GM12801 (cell line): ENCODE data around the gene MAFF.

Experiments used
- TF ChIP-seq, protein P1 (sequence below): IDR thresholded peaks from one replicate; pipeline ENCODE4 v1.5.1; 2011; ENCODE audit warnings: control low read depth; ENCODE audit not compliant: insufficient read length; ENCODE audit errors: extremely low read depth

MAFF gene

DNA sequence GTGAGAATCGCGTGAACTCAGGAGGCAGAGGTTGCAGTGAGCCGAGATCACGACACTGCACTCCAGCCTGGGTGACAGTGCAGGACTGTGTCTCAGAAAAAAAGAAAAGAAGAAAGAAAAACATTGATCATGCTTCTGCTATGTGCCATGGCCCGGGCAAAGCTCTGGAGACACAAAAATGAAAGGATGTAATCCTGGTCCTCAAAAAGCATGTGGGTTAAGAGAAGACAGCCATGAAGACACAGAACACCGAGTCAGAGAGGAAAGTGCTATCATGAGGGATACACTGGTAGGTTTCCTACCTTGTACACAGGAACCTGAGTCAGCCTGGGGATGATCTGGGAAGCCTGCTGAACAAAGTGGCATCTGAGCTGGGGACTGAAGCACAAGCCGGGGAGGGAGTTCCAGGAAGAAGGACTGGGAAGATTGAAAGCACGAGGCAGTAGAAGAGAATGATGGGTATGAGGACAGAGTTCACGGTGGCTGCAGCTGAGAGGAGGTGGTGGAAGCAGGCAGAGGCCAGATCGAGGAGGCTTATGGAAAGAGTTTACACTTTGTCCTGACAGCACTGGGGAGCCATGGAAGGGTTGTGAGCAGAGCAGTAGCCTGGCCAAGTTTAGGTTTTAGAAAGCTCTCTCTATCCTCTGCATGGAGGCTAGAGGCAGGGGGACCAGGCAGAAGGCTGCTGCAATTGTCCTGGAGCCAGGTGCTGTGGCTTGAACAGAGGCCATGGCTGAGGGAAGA is 9.9 kb upstream of the MAFF start:
- TF ChIP-seq, protein P1, sequence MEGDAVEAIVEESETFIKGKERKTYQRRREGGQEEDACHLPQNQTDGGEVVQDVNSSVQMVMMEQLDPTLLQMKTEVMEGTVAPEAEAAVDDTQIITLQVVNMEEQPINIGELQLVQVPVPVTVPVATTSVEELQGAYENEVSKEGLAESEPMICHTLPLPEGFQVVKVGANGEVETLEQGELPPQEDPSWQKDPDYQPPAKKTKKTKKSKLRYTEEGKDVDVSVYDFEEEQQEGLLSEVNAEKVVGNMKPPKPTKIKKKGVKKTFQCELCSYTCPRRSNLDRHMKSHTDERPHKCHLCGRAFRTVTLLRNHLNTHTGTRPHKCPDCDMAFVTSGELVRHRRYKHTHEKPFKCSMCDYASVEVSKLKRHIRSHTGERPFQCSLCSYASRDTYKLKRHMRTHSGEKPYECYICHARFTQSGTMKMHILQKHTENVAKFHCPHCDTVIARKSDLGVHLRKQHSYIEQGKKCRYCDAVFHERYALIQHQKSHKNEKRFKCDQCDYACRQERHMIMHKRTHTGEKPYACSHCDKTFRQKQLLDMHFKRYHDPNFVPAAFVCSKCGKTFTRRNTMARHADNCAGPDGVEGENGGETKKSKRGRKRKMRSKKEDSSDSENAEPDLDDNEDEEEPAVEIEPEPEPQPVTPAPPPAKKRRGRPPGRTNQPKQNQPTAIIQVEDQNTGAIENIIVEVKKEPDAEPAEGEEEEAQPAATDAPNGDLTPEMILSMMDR: no peak

DNA sequence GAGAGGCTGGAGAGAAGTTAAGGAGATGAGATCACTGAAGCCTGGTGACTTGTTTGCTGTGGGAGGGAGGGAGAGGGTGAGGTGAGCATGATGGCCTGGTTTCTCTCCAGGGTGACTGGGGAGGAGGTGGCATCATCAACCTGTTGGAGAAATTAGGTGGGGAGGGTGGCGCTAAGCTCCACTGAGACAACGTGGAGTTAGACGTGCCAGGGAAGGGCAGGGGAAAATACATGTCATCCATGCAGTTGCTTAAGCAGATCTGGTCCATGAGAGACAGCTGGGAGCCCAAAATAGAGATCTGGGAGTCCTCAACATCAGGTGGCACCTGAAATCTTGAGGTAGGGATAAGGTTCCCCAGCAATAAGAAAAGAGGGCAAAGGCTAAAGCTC is 9.3 kb upstream of the MAFF start:
- TF ChIP-seq, protein P1: no peak

DNA sequence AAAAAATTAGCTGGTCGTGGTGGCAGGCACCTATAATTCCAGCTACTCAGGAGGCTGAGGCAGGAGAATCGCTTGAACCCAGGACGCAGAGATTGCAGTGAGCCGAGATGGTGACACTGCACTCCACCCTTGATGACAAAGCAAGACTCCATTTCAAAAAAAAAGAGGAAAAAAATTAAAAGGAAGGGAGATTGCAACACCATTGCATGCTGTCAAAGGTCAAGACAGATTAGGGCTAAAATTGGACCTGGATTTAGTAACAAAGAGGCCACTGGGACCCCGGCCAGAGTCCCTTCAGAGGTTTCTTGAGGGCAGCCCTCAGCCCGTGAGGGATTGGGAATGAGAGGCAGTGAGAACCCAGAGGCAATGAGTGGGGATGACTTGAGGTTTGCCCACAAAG is 8.2 kb upstream of the MAFF start:
- TF ChIP-seq, protein P1: no peak

DNA sequence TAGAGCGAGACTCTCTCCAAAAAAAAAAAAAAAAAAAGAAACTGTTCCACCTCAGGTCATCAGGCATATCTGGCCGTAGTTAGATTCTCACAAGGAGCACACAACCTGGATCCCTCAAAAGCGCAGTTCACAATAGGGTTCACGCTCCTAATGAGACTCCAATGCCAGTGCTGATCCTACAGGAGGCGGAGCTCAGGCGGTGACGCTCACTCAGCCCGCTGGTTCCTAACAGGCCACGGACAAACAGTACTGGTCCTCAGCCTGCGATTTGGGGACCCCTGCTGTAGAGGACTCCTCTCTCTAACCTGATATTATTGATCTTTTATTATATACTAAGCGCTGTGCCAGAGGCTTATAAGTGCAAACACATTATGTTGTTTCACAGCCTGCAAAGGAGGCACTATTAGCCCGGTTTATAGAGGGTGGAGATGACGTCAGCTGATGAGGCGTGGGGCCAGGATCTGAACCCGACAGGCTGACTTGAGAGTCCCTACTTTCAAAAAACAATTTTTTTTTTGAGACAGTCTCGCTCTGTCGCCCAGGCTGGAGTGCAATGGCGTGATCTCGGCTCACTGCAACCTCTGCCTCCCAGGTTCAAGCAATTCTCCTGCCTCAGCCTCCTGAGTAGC is 4.9 kb upstream of the MAFF start:
- TF ChIP-seq, protein P1: no peak

DNA sequence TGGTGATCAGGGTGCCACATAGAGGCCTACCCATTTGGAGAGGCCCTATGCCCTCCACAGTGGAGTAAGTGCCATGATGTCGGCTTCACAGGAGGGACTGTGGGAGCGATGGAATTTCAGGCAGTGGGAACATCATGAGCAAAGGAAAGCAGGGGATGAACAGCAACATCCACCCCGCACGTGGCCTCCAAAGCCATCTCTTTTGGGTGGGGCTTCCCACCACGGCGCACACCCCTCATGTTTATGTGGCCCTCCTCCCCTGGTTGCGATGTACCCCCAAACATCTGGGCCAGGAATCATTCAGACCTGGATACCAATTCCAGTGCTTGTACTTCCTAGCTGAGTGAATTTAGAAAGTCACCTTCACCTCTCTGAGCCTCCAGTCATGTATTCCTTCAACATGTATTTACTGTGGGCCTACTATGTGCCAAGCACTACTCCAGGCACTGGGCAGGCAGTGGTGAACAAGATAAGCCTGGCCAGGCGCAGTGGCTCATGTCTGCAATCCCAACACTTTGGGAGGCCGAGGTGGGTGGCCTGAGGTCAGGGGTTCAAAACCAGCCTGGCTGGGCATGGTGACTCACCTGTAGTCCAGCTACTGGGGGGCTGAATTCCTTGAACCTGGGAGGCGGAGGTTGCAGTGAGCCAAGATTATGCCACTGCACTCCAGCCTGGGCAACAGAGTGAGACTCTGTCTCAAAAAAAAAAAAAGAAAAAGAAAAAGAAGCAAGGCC is 1.8 kb upstream of the MAFF start:
- TF ChIP-seq, protein P1: no peak

- TF ChIP-seq, protein P1: no peak
Observed at GRCh38 chr22:38201371-38201710, 453 bp upstream of the MAFF start.

DNA sequence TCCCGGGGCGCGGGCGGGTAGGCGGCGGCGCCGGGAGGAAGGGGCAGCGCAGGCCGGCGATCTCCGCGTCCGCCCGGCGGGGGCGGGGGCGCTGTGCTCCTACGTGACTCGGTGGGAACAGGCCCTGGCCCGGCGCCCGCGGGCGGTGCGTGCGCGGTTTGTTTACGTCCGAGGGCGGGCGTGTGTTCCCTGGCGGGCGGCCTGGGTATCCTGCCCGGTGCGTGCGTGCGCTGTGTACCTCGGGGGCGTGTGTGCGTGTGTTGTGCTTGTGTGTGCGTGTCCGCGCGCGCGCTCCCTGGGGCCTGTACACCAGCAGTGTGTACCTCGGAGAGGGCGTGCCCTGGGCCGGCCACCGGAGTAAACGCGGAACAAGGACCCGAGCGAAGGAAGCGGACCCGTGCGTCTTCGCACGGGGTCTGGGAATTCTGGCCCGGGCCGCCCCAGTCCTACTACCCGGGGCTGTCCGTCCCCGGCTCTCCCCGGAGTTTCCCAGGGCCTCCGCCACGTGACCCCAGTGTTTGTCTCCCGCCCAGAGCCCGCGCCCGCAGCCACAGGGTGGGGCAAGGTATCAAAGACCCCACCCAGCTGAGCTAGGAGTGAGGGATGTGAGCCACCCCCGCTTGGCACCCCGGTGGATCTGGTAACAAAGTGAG is 769 bp downstream of the MAFF start:
- TF ChIP-seq, protein P1: no peak
